GM19468 (cell line): ENCODE results near the gene PRSS48.
"Not testable (repeated sequence)": the region's sequence is repeated elsewhere in the genome, so short reads cannot be mapped to it uniquely, and the experiment has no call there.

ENCODE experiments used
- ATAC-seq: cut with Tn5 transposase; IDR thresholded peaks from one replicate; pipeline ENCODE4 v1.9.1; 2021; ENCODE audit warnings: mild to moderate bottlenecking, moderate library complexity, moderate number of reproducible peaks; ENCODE audit not compliant: unreplicated experiment; ENCODE audit errors: extremely low read depth

Gene PRSS48, protein sequence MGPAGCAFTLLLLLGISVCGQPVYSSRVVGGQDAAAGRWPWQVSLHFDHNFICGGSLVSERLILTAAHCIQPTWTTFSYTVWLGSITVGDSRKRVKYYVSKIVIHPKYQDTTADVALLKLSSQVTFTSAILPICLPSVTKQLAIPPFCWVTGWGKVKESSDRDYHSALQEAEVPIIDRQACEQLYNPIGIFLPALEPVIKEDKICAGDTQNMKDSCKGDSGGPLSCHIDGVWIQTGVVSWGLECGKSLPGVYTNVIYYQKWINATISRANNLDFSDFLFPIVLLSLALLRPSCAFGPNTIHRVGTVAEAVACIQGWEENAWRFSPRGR

DNA sequence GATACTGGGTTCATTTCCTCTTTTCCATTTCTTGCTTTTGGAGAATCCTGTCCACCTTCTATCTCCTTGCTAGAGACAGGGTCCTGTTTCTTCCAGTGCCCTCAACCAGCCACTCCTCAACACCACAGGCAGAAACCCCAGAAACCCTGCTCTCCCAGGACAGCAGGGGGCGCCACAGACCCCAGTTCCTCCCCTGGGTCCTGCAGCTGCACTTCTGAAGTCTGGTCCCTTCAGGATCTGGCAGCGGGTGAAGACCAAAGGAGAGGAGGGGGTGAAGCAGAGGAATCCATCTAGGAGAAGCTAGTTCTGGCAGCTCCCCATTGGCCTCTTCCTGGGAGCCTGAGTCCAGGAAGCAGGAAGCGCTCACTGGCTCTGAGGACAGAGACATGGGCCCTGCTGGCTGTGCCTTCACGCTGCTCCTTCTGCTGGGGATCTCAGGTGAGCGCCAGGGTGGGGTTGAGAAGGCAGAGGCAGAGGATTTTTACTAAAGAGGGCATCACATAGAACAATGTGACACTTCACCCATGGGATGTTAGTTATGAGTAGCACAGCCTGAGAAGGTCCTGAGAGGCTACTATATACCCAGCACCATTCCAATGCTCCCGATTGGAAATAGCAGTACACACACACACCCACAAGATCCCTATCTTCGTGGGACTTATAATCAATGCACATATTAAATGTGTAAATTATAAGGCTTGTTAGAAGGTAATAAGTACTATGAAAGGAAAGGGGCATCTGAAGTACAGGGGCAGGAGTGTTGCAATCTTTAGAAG, at the start of gene PRSS48:
TSS of gene PRSS48 (plus strand) at position 375 of the 776 bp plus-strand sequence. CDS start at position 387, 12 bp downstream.
- no peak for ATAC-seq

DNA sequence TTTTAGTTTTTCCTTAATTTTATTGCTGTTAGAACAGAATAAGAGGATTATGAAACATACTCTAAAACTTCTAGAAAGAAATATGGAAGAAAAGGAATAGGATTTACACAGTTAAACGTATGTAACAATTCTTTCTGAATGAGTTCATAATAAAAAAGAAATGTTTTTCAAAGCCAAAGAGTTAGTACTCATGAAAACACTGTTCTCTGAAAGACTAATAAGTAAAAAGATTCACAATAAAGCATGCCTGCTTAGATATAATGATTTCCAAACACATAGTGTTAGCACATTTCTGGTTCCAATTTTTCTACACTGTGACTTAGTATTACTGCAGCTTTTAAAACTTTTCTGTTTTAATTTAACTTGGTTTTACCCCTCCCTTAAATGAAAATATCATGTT, 49.8 kb upstream of the PRSS48 start:
- no peak for ATAC-seq

DNA sequence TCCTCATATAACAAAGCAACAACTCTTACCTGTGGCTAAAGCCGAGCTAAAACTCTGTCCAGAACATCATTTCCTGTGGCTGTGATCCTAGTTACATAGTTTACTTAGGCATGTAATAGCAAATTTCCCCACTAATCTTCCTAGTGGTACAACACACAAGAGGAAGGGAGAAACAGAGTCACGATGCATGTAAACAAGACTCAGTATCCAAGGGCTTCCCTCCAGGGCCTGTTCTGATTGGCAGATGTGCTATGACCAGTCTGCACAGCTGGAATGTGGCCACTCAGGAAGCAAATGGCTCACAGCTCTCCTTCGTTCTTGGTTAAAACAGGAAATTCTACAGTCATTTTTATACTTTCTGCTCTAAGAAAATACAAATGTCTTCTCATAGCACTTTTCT, 49.2 kb upstream of the PRSS48 start:
- no peak for ATAC-seq

- ATAC-seq: no peak
These were observed 48.5 kb upstream of the PRSS48 start for GRCh38 chr4:151228189-151229119.

DNA sequence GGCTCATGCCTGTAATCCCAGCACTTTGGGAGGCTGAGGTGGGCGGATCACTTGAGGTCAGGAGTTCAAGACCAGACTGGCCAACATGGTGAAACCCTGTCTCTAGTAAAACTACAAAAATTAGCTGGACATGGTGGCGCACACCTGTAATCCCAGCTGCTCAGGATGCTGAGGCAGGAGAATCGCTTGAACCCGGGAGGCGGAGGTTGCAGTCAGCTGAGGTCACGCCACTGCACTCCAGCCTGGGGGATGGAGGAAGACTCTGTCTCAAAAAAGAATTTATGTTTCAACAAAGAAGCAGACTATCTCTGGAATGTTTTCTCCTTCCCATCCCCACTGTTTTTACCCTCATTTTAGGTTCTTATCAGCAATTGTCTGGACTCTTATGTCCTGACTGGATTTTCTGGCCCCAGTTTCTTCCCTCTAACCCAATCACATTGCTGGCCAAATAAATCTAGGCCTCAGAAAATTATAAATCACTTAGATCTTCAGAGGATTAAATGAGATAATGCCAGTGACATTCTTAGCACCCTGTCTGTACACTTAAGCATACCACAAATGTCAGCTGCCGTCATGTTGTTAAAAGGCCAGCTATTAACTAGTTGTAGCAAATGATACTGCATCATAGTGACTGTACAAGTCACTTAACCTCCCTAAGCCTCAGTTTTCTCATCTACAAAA, 44.9 kb upstream of the PRSS48 start:
- no peak for ATAC-seq

DNA sequence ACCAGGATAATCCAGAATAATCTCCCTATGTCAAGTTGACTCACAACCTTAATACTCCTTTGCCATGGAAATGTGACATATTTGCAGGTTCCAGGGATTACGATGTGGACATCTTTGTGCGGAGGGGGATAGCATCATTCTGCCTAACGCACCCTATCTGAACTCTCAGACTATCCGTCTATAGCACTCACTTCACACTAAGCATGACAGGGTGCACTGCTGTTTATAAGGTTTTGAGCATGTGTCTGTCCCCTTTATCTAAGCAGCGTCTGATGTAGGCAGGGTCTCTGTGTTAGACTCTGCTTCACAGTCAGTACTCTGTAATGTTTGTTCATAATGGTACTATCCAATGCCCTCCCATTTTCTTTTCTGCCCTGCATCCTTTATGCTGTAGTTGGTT, 43.4 kb upstream of the PRSS48 start:
- ATAC-seq: no peak

DNA sequence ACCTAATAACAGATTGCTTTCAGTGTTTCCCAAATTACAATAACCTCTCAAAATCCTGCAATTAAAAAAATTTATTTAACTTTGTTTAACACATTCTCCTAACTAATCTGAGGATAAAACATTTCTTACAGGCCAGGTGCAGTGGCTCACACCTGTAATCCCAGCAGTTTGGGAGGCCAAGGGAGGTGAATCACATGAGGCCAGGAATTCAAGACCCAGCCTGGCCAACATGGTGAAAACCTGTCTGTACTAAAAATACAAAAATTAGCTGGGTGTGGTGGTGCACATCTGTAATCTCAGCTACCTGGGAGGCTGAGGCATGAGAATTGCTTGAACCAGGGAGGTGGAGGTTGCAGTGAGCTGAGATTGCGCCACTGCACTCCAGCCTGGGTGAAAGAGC, 41.6 kb upstream of the PRSS48 start:
- not testable (repeated sequence) for ATAC-seq

GRCh38 chr4:151236036-151236435, 40.9 kb upstream of the PRSS48 start:
- ATAC-seq: no peak

GRCh38 chr4:151238477-151238876, 38.5 kb upstream of the PRSS48 start:
- no peak for ATAC-seq

DNA sequence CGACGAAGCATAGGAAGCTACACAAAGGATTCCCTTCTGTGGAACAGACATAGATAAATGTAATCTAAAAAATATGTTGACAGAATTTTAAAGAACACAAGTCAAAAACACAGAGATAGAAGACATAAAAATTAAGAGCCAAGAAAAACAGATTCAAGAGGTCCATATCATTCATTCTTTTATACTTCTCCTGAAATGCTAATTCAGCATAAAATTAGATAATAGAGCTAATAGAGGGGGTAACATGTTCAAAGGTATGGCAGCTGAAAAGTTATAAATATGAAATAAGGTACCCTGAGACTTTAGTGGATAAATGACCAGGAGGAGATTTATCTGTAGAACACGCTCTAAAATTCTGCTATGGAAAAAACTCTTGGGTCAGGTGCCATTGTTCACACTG, 37.4 kb upstream of the PRSS48 start:
- ATAC-seq: no peak

DNA sequence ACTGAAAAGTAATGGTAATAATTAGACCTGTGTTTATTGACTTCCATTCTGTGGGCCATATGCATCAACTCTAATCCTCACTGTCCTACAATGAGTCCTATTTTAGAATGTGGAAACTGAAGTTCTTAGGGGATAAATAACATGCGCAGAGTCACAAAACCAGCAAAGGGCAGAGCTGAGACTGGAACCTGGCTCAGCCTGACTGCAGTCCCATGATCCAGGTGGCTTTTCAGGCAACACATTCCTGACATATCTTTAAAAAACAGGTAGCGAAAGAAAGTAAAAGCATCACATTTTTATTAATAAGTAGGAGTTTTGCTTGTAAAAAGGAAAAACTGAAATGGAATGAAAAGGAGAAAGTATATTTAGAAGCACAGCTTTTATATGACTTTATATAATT, 34.7 kb upstream of the PRSS48 start:
- ATAC-seq: no peak

DNA sequence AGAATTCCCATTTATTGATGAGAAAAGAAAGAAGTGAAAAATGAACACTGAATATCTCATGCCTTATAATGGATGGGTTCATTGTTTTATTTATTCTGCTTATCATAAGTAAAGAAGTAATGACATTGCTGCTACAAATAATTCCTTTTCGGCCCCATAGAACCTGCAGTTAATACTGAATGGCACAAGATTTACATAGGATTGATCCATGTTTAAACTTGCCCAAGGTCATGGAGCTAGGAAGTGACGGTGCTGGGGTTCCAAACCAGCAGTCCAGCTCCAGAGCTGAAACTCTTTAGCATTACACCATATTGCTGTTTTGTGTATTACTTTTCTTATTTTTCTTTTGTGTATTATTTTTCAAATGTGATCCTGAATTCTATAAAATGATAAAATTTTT, 30.2 kb upstream of the PRSS48 start:
- ATAC-seq: no peak

DNA sequence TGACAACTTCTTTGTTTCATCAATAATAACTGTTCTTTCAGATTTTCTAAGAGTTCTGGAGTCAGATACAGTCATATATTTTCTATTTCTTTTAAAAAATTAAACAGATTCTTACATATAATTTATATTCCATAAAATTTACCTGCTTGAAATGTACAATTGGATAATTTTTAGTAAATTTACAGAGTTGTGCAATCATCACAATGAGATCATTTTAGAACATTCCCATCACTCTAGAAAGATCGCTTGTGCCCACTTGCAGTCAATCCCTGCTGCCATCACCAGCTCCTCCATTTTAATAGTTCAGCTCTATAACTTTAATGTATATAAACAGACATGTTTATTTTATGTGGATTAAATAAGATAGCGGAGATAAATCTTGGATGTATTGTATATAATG, 29.6 kb upstream of the PRSS48 start:
- no peak for ATAC-seq

DNA sequence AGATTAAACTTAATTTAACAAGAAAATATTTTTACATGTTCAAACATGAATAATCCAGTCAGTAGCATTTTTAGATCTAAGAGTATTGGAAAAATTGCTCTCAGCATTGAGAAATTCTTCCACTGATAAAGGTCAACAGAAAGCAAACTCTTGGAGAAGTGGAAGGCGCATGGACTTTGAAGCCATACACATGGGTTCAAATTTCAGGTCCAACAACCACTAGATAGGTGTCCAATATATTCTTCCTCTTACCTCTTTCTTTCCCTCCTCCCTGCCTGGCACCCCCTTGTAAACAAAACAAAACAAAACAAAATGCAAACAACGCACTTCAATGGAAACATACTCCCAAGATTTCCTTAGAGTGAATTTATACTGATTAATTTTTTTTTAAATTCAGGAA, 28.4 kb upstream of the PRSS48 start:
- no peak for ATAC-seq

GRCh38 chr4:151250706-151251105, 26.3 kb upstream of the PRSS48 start:
- no peak for ATAC-seq

GRCh38 chr4:151251603-151252304, 25.2 kb upstream of the PRSS48 start:
- ATAC-seq: no peak

DNA sequence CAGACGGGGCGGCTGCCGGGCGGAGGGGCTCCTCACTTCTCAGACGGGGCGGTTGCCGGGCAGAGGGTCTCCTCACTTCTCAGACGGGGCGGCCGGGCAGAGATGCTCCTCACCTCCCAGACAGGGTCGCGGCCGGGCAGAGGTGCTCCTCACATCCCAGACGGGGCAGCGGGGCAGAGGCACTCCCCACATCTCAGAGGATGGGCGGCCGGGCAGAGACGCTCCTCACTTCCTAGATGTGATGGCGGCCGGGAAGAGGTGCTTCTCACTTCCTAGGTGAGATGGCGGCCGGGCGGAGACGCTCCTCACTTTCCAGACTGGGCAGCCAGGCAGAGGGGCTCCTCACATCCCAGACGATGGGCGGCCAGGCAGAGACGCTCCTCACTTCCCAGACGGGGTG, 21.7 kb upstream of the PRSS48 start:
- not testable (repeated sequence) for ATAC-seq

DNA sequence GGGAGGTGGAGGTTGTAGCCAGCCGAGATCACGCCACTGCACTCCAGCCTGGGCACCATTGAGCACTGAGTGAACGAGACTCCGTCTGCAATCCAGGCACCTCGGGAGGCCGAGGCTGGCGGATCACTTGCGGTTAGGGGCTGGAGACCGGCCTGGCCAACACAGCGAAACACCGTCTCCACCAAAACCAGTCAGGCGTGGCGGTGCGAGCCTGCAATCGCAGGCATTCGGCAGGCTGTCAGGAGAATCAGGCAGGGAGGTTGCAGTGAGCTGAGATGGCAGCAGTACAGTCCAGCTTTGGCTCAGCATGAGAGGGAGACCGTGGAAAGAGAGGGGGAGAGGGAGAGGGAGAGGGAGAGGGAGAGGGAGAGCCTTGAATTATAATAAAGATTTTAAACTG, 21.3 kb upstream of the PRSS48 start:
- ATAC-seq: not testable (repeated sequence)

GRCh38 chr4:151256134-151256533, 20.8 kb upstream of the PRSS48 start:
- ATAC-seq: no peak
